ENCODE results near the gene SELENBP1. TPM values are rescaled to one million over a fixed set of nuclear protein-coding genes. Genes with fewer than 3 reads are reported as not detected.
"Not testable (repeated sequence)": the region's sequence is repeated elsewhere in the genome, so short reads cannot be mapped to it uniquely, and the experiment has no call there.

Gene SELENBP1
- total RNA-seq, 1 experiment from 2014 or later, result 11.8 TPM

GRCh38 chr1:151367658-151368392, 4.7 kb downstream of the SELENBP1 start:
- no peak overlapping the region for H3K4me3 ChIP-seq
- no peaks in the 10 kb centered on the region for H3K36me3 ChIP-seq
- no peak overlapping the region for H3K27ac ChIP-seq
- H3K4me1 ChIP-seq, result peaks cover 16% of the 10 kb centered on the region
- no peaks in the 10 kb centered on the region for H3K9me3 ChIP-seq (replicated peaks)
- no peak for DNase-seq
- H3K27me3 ChIP-seq, result no peaks in the 10 kb centered on the region

GRCh38 chr1:151364996-151365395, 7.5 kb downstream of the SELENBP1 start:
- no peaks in the 10 kb centered on the region for H3K36me3 ChIP-seq
- no peak for DNase-seq

GRCh38 chr1:151362308-151363155, 10.0 kb downstream of the SELENBP1 start:
- no peak overlapping the region for H3K4me3 ChIP-seq
- no peaks in the 10 kb centered on the region for H3K9me3 ChIP-seq (replicated peaks)
- no peaks in the 10 kb centered on the region for H3K4me1 ChIP-seq
- DNase-seq, result no peak
- no peak overlapping the region for H3K27ac ChIP-seq
- no peaks in the 10 kb centered on the region for H3K27me3 ChIP-seq
- no peaks in the 10 kb centered on the region for H3K36me3 ChIP-seq

More at GRCh38 chr1:151364996-151365395, 7.5 kb downstream of the SELENBP1 start:
- Histone ChIP-seq H3K27ac (no peak overlapping the region), H3K27me3 (no peaks in the 10 kb centered on the region), H3K4me3 (no peak overlapping the region), H3K4me1 (peaks cover 1% of the 10 kb centered on the region; the same call in 1 of the 2 replicates), H3K9me3 (replicated peaks) (no peaks in the 10 kb centered on the region)

- Histone ChIP-seq H3K36me3 (no peaks in the 10 kb centered on the region), H3K27ac (no peak overlapping the region), H3K27me3 (no peaks in the 10 kb centered on the region), H3K9me3 (replicated peaks) (no peaks in the 10 kb centered on the region), H3K4me1 (no peaks in the 10 kb centered on the region), H3K4me3 (no peak overlapping the region)
- no peak for DNase-seq
Measured at GRCh38 chr1:151361883-151362282, 10.6 kb downstream of the SELENBP1 start.

- Histone ChIP-seq H3K4me1 (no peaks in the 10 kb centered on the region), H3K27ac (no peak overlapping the region), H3K4me3 (no peak overlapping the region), H3K36me3 (no peaks in the 10 kb centered on the region), H3K27me3 (no peaks in the 10 kb centered on the region), H3K9me3 (replicated peaks) (no peaks in the 10 kb centered on the region; the same call in 1 of the 2 replicates)
- no peak for DNase-seq
Measured at GRCh38 chr1:151356696-151357095, 15.8 kb downstream of the SELENBP1 start.

GRCh38 chr1:151352021-151352718, 20.3 kb downstream of the SELENBP1 start:
- H3K27me3 ChIP-seq, result no peaks in the 10 kb centered on the region
- H3K9me3 ChIP-seq (replicated peaks), result no peaks in the 10 kb centered on the region; the same call in none of the 2 replicates
- peak in 1 of 2 experiments; percentile 19 for DNase-seq
- no peak overlapping the region for H3K4me3 ChIP-seq
- H3K27ac ChIP-seq, result no peak overlapping the region
- H3K4me1 ChIP-seq, result peaks cover 5% of the 10 kb centered on the region; the same call in 1 of the 2 replicates
- no peaks in the 10 kb centered on the region for H3K36me3 ChIP-seq

- not testable (repeated sequence) for H3K4me3 ChIP-seq; H3K36me3 ChIP-seq; H3K9me3 ChIP-seq (replicated peaks); H3K27me3 ChIP-seq; H3K27ac ChIP-seq; DNase-seq; H3K4me1 ChIP-seq
Measured at GRCh38 chr1:151350323-151350722, 22.2 kb downstream of the SELENBP1 start.

GRCh38 chr1:151347523-151348246, 24.8 kb downstream of the SELENBP1 start:
- H3K27ac ChIP-seq, result peak overlapping the region; percentile 78
- DNase-seq, result no peak

GRCh38 chr1:151346769-151347522, 25.6 kb downstream of the SELENBP1 start, which contains the start of gene RFX5:
Gene RFX5 (minus strand): TSS chr1:151347252. CDS start chr1:151346320, 932 bp downstream.
- Histone ChIP-seq H3K27ac (peak within 1 kb of the TSS; percentile 78), H3K27me3 (no peaks in the 10 kb centered on the region), H3K9me3 (replicated peaks) (no peaks in the 10 kb centered on the region; the same call in 1 of the 2 replicates), H3K4me3 (peak within 1 kb of the TSS; percentile 66), H3K36me3 (0 out of 2 replicates have a peak, but pooled peaks cover 5% of the 10 kb centered on the region), H3K4me1 (peaks cover 5% of the 10 kb centered on the region; the same call in 1 of the 2 replicates)
- peak; percentile 94 to 97 for DNase-seq

More at GRCh38 chr1:151347523-151348246, 24.8 kb downstream of the SELENBP1 start:
- Histone ChIP-seq H3K27me3 (no peaks in the 10 kb centered on the region), H3K4me1 (peaks cover 5% of the 10 kb centered on the region; the same call in 1 of the 2 replicates), H3K9me3 (replicated peaks) (no peaks in the 10 kb centered on the region; the same call in none of the 2 replicates), H3K4me3 (peak overlapping the region; percentile 66), H3K36me3 (0 out of 2 replicates have a peak, but pooled peaks cover 5% of the 10 kb centered on the region)

- no peak for DNase-seq
- peak overlapping the region; percentile 66 for H3K4me3 ChIP-seq
- no peaks in the 10 kb centered on the region for H3K27me3 ChIP-seq
- H3K9me3 ChIP-seq (replicated peaks), result no peaks in the 10 kb centered on the region; the same call in 1 of the 2 replicates
- peaks cover 5% of the 10 kb centered on the region; the same call in 1 of the 2 replicates for H3K4me1 ChIP-seq
- H3K27ac ChIP-seq, result peak overlapping the region; percentile 78
- H3K36me3 ChIP-seq, result 0 out of 2 replicates have a peak, but pooled peaks cover 5% of the 10 kb centered on the region
Measured at GRCh38 chr1:151346082-151346768, 26.3 kb downstream of the SELENBP1 start.

- no peak for DNase-seq
- no peaks in the 10 kb centered on the region for H3K27me3 ChIP-seq
- 0 out of 2 replicates have a peak, but pooled peaks cover 5% of the 10 kb centered on the region for H3K36me3 ChIP-seq
- no peaks in the 10 kb centered on the region for H3K9me3 ChIP-seq (replicated peaks)
- H3K4me1 ChIP-seq, result peaks cover 10% of the 10 kb centered on the region
- H3K4me3 ChIP-seq, result no peak overlapping the region
- H3K27ac ChIP-seq, result no peak overlapping the region
Measured at GRCh38 chr1:151344291-151344690, 28.2 kb downstream of the SELENBP1 start.

GRCh38 chr1:151343587-151343986, 28.9 kb downstream of the SELENBP1 start:
- Histone ChIP-seq H3K9me3 (replicated peaks) (no peaks in the 10 kb centered on the region), H3K4me3 (no peak overlapping the region), H3K27me3 (no peaks in the 10 kb centered on the region), H3K36me3 (0 out of 2 replicates have a peak, but pooled peaks cover 5% of the 10 kb centered on the region), H3K27ac (no peak overlapping the region), H3K4me1 (peaks cover 10% of the 10 kb centered on the region)
- DNase-seq, result no peak

- Histone ChIP-seq H3K4me1 (peaks cover 5% of the 10 kb centered on the region), H3K27ac (no peak overlapping the region), H3K27me3 (no peaks in the 10 kb centered on the region), H3K36me3 (0 out of 2 replicates have a peak, but pooled peaks cover 5% of the 10 kb centered on the region), H3K4me3 (no peak overlapping the region), H3K9me3 (replicated peaks) (no peaks in the 10 kb centered on the region)
- no peak for DNase-seq
Measured at GRCh38 chr1:151342569-151342968, 29.9 kb downstream of the SELENBP1 start.

Data from SJCRH30 (cell line).